HepG2 (cell line): ENCODE data around the gene TMEM131L. TPM values are rescaled to one million over a fixed set of nuclear protein-coding genes. Genes with fewer than 3 reads are reported as not detected.

Source experiments
- ATAC-seq: fragments of 200-7000 bp; cut with Tn5 transposase; 3 replicates; pipeline ENCODE4 v1.9.1; 2020; ENCODE audit warnings: mild to moderate bottlenecking, moderate library complexity
- BruUV-seq: library from RNA; stranded (reverse); fragments of 400-500 nt; replicated peaks from 2 replicates; lab custom pipeline; 2021; lab: Mats Ljungman, UMichigan
- CTCF ChIA-PET: fragments of 300-600 bp; formaldehyde crosslinking; extraction: SDS; loops from one replicate; lab custom pipeline; 2021; ENCODE audit warnings: low total read pairs, inconsistent platforms, low intra/inter-chr PET ratio; lab: Yijun Ruan, JAX
- POLR2A ChIA-PET: fragments of 350-600 bp; sonication (Branson Sonifier 250); formaldehyde crosslinking; loops from one replicate; lab custom pipeline; 2020; ENCODE audit warnings: antibody characterized with exemption, inconsistent platforms; lab: Yijun Ruan, JAX
- DNase-seq: peaks from one replicate; pipeline ENCODE4 v3.0.0-alpha.2; 2015; ENCODE audit warnings: low spot score
- FAIRE-seq: peaks from 3 replicates; lab custom pipeline; 2011; peaks lifted over from hg19 to GRCh38; lab: Jason Lieb, UNC
- H2AFZ ChIP-seq: one replicate; pipeline ENCODE4 v1.6.1; 2011; ENCODE audit warnings: low read length, inconsistent platforms
- H3K27ac ChIP-seq: fragments of 300-600 bp; 3 replicates; pipeline ENCODE4 v1.8.0; 2011; ENCODE audit warnings: mixed run types, mild to moderate bottlenecking, mixed read lengths, low read length, inconsistent platforms; ENCODE audit not compliant: insufficient read depth; ENCODE audit errors: extremely low read length
- H3K27me3 ChIP-seq, 2 experiments: fragments of 200-600 bp in 1 of 2; 2 replicates in 1 of 2; 3 replicates in 1 of 2; pipeline versions ENCODE4 v1.6.0 to v1.8.0; 2011; ENCODE audit warnings: low read length in 2 of 2, mild to moderate bottlenecking in 2 of 2, moderate library complexity in 2 of 2, inconsistent platforms in 1 of 2; ENCODE audit not compliant: insufficient read depth in 2 of 2, control insufficient read depth in 1 of 2
- H3K36me3 ChIP-seq, 2 experiments: fragments of 200-600 bp in 1 of 2; replicated peaks in 1 of 2; 2 replicates in 1 of 2; 3 replicates in 1 of 2; pipeline versions ENCODE4 v1.5.1 to v1.8.0; 2011; ENCODE audit warnings: low read length in 2 of 2, inconsistent platforms in 1 of 2; ENCODE audit not compliant: insufficient read depth in 2 of 2, control insufficient read depth in 1 of 2
- H3K4me1 ChIP-seq: 2 replicates; pipeline ENCODE4 v1.5.1; 2012; ENCODE audit warnings: low read length, inconsistent platforms; ENCODE audit not compliant: insufficient read depth
- H3K4me2 ChIP-seq: 2 replicates; pipeline ENCODE4 v1.6.0; 2011; ENCODE audit warnings: low read depth, low read length, inconsistent platforms
- H3K4me3 ChIP-seq, 3 experiments: fragments of 200-600 bp in 1 of 3; sonication (generic), shearing (Covaris generic) in 1 of 3; replicated peaks in 1 of 3; 2 replicates each; pipeline ENCODE4 v1.5.1; 2011 to 2016; ENCODE audit warnings: low read length in 3 of 3, inconsistent platforms in 2 of 3, low read depth in 2 of 3, mild to moderate bottlenecking in 2 of 3, control low read depth in 1 of 3, mixed read lengths in 1 of 3; ENCODE audit not compliant: insufficient read depth in 1 of 3
- H3K79me2 ChIP-seq: one replicate; pipeline ENCODE4 v1.6.1; 2011; ENCODE audit warnings: low read length, inconsistent platforms; ENCODE audit not compliant: insufficient read depth
- H3K9ac ChIP-seq: 2 replicates; pipeline ENCODE4 v1.6.0; 2011; ENCODE audit warnings: mild to moderate bottlenecking, low read depth, low read length, inconsistent platforms; ENCODE audit not compliant: insufficient read depth
- H3K9me3 ChIP-seq: 2 replicates; pipeline ENCODE4 v1.5.1; 2012; ENCODE audit warnings: mild to moderate bottlenecking, low read length
- H4K20me1 ChIP-seq: 2 replicates; pipeline ENCODE4 v1.6.0; 2011; ENCODE audit warnings: inconsistent platforms, mild to moderate bottlenecking, low read length, moderate library complexity; ENCODE audit not compliant: insufficient read depth
- GTF2F1 ChIP-seq: fragments of 150-350 bp; IDR thresholded peaks from 2 replicates; pipeline ENCODE4 v1.6.1; 2014; ENCODE audit warnings: low read length
- MEIS2 ChIP-seq: sonication (generic); formaldehyde crosslinking; IDR thresholded peaks from 2 replicates; pipeline ENCODE4 v1.9.0; 2021; ENCODE audit warnings: mild to moderate bottlenecking, missing genetic modification reagents
- PITX1 ChIP-seq: sonication (generic); formaldehyde crosslinking; IDR thresholded peaks from 2 replicates; pipeline ENCODE4 v1.5.1; 2020; ENCODE audit warnings: mild to moderate bottlenecking, missing genetic modification reagents
- TFDP2 ChIP-seq: sonication (generic); formaldehyde crosslinking; IDR thresholded peaks from 2 replicates; pipeline ENCODE4 v1.4.0; 2020; ENCODE audit warnings: missing genetic modification reagents
- U2AF1 ChIP-seq: fragments of 200-400 bp; formaldehyde crosslinking; optimal IDR thresholded peaks from 2 replicates; pipeline ENCODE3; 2017; ENCODE audit warnings: mild to moderate bottlenecking, low read depth, low read length
- WGBS: methylation state at CpG from one replicate; pipeline ENCODE4 v1.1.6; 2017; ENCODE audit warnings: low lambda C conversion rate; 5-methylcytosine and 5-hydroxymethylcytosine counted together
- in situ Hi-C: cut with HindIII; loops from 2 replicates; pipeline ENCODE4 v1.10.0; 2017; ENCODE audit warnings: low pct_unique_long_range_greater_than_20kb; ENCODE audit not compliant: extremely low pct_ligation_motif_present
- intact Hi-C: fragments of 100-400 bp; cut with micrococcal nuclease; formaldehyde crosslinking; loops from one replicate; pipeline ENCODE4 v1.10.0; 2022; ENCODE audit not compliant: unreplicated experiment
- polyA plus RNA-seq, 8 experiments: library from polyadenylated mRNA; depleted of rRNA in 3 of 8; stranded (reverse) in 7 of 8; unstranded in 1 of 8; fragments of >200 nt; fragmentation: Illumina TruSeq in 4 of 8; extraction: Trizol in 4 of 8; gene quantifications; 2 replicates each; pipeline versions ENCODE4 v1.2.1 to v1.2.3, GENCODE V29; 2011 to 2016; ENCODE audit warnings: low read depth in 4 of 8, missing spikeins in 1 of 8, mixed read lengths in 1 of 8; ENCODE audit not compliant: insufficient read depth in 1 of 8
- total RNA-seq, 5 experiments: library from RNA; depleted of rRNA; stranded (reverse); fragments of >200 nt; fragmentation: Illumina TruSeq; extraction: Trizol; gene quantifications; 2 replicates each; pipeline ENCODE4 v1.2.3, GENCODE V29; 2016; ENCODE audit warnings: low read depth in 1 of 5
- TF ChIP-seq, protein P1 (sequence below): sonication (generic); formaldehyde crosslinking; IDR thresholded peaks from 2 replicates; pipeline ENCODE4 v1.4.0; 2020; ENCODE audit warnings: missing genetic modification reagents
- TF ChIP-seq, protein P2 (sequence below): sonication (generic); formaldehyde crosslinking; IDR thresholded peaks from 2 replicates; pipeline ENCODE4 v1.4.0; 2020; ENCODE audit warnings: missing genetic modification reagents

The TMEM131L gene
- total and polyA plus RNA-seq, 2 of the 13 experiments (the other 11 are each of a cell fraction or from before 2014, with no cell fraction given): 2.2 to 4.5 TPM

GRCh38 chr4:153451911-153452657 is 14.1 kb upstream of the TMEM131L start (continued):
- TF ChIP-seq, protein P1, sequence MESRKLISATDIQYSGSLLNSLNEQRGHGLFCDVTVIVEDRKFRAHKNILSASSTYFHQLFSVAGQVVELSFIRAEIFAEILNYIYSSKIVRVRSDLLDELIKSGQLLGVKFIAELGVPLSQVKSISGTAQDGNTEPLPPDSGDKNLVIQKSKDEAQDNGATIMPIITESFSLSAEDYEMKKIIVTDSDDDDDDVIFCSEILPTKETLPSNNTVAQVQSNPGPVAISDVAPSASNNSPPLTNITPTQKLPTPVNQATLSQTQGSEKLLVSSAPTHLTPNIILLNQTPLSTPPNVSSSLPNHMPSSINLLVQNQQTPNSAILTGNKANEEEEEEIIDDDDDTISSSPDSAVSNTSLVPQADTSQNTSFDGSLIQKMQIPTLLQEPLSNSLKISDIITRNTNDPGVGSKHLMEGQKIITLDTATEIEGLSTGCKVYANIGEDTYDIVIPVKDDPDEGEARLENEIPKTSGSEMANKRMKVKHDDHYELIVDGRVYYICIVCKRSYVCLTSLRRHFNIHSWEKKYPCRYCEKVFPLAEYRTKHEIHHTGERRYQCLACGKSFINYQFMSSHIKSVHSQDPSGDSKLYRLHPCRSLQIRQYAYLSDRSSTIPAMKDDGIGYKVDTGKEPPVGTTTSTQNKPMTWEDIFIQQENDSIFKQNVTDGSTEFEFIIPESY (CRISPR knock-in tag): peak; percentile 96

- no peak overlapping the region for H3K9ac ChIP-seq
- peaks cover 33% of the 10 kb centered on the region for H3K4me1 ChIP-seq
- H4K20me1 ChIP-seq: no peaks in the 10 kb centered on the region
- ATAC-seq (peak; percentile 69), FAIRE-seq (peak; percentile 43), DNase-seq (peak; percentile 52)
- peak overlapping the region; percentile 59 for H3K4me2 ChIP-seq
- no peaks in the 10 kb centered on the region for H3K9me3 ChIP-seq
- no peaks in the 10 kb centered on the region for H3K27me3 ChIP-seq
- intact Hi-C loops: no loop called here
- CTCF ChIA-PET: no interaction called here
- in situ Hi-C loops: no loop called here
- WGBS: 53% methylated on average over 4 of the region's 4 CpGs
- H3K27ac ChIP-seq: no peak overlapping the region
- peak overlapping the region in 1 of 3 experiments; percentile 41; a peak in 2 of 6 replicates for H3K4me3 ChIP-seq
- POLR2A ChIA-PET: interaction anchor here (2.9 kb wide), 1 partner anchor 13 kb away, joined by 13 read pairs; the partner anchor contains the start of gene TMEM131L
- no peaks in the 10 kb centered on the region for H3K36me3 ChIP-seq
- no peaks in the 10 kb centered on the region for H3K79me2 ChIP-seq
- no TSS peak for BruUV-seq
- no peak overlapping the region for H2AFZ ChIP-seq
- TF ChIP-seq TFDP2 (CRISPR knock-in tag) (no peak), U2AF1 (no peak), PITX1 (peak; percentile 30; the same call in 1 of the 2 replicates), MEIS2 (CRISPR knock-in tag) (no peak), GTF2F1 (no peak)
- TF ChIP-seq, protein P2, sequence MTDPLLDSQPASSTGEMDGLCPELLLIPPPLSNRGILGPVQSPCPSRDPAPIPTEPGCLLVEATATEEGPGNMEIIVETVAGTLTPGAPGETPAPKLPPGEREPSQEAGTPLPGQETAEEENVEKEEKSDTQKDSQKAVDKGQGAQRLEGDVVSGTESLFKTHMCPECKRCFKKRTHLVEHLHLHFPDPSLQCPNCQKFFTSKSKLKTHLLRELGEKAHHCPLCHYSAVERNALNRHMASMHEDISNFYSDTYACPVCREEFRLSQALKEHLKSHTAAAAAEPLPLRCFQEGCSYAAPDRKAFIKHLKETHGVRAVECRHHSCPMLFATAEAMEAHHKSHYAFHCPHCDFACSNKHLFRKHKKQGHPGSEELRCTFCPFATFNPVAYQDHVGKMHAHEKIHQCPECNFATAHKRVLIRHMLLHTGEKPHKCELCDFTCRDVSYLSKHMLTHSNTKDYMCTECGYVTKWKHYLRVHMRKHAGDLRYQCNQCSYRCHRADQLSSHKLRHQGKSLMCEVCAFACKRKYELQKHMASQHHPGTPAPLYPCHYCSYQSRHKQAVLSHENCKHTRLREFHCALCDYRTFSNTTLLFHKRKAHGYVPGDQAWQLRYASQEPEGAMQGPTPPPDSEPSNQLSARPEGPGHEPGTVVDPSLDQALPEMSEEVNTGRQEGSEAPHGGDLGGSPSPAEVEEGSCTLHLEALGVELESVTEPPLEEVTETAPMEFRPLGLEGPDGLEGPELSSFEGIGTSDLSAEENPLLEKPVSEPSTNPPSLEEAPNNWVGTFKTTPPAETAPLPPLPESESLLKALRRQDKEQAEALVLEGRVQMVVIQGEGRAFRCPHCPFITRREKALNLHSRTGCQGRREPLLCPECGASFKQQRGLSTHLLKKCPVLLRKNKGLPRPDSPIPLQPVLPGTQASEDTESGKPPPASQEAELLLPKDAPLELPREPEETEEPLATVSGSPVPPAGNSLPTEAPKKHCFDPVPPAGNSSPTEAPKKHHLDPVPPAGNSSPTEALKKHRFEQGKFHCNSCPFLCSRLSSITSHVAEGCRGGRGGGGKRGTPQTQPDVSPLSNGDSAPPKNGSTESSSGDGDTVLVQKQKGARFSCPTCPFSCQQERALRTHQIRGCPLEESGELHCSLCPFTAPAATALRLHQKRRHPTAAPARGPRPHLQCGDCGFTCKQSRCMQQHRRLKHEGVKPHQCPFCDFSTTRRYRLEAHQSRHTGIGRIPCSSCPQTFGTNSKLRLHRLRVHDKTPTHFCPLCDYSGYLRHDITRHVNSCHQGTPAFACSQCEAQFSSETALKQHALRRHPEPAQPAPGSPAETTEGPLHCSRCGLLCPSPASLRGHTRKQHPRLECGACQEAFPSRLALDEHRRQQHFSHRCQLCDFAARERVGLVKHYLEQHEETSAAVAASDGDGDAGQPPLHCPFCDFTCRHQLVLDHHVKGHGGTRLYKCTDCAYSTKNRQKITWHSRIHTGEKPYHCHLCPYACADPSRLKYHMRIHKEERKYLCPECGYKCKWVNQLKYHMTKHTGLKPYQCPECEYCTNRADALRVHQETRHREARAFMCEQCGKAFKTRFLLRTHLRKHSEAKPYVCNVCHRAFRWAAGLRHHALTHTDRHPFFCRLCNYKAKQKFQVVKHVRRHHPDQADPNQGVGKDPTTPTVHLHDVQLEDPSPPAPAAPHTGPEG (CRISPR knock-in tag): no peak
Observed at GRCh38 chr4:153452658-153453378, 13.3 kb upstream of the TMEM131L start.
